Measurements from ENCODE around the gene ZNF23. TPM values are rescaled to one million over a fixed set of nuclear protein-coding genes. Genes with fewer than 3 reads are reported as not detected.

ZNF23 gene
- total and polyA plus RNA-seq, 8 donors = 1.2 to 52.6 (median 5.5) TPM

- DNase-seq = no peak
- Histone ChIP-seq H3K27me3 (no peaks in the 10 kb centered on the region), H3K27ac (no peak overlapping the region), H3K4me3 (no peak overlapping the region), H3K9me3 (no peaks in the 10 kb centered on the region), H3K36me3 (no peaks in the 10 kb centered on the region), H3K4me1 (no peaks in the 10 kb centered on the region)
- WGBS, 5 donors = 62 to 86% (median 73%) methylated on average over 3 of the region's 3 CpGs
- TF ChIP-seq EP300 (IDR thresholded peaks at IDR 0.05) (no peak), POLR2AphosphoS5 (IDR thresholded peaks at IDR 0.05) (no peak), CTCF (IDR thresholded peaks at IDR 0.05) (no peak), POLR2A (IDR thresholded peaks at IDR 0.05) (no peak)
- intact Hi-C loops (cut with DNase I; ENCODE audit: low total_unique reads) = loop anchor here (5.0 kb wide), 1 partner anchor 36 kb away; no protein-coding TSS in a partner anchor
Measured at GRCh38 chr16:71493213-71493612, 31.2 kb upstream of the ZNF23 start.

- Histone ChIP-seq H3K27ac (no peak overlapping the region), H3K4me1 (no peaks in the 10 kb centered on the region), H3K36me3 (no peaks in the 10 kb centered on the region), H3K9me3 (no peaks in the 10 kb centered on the region), H3K27me3 (no peaks in the 10 kb centered on the region), H3K4me3 (no peak overlapping the region)
- intact Hi-C loops (cut with DNase I; ENCODE audit: low total_unique reads) = loop anchor here (5.0 kb wide), 1 partner anchor 35 kb away; no protein-coding TSS in a partner anchor
- TF ChIP-seq POLR2A (IDR thresholded peaks at IDR 0.05) = no peak
- TF ChIP-seq EP300 (IDR thresholded peaks at IDR 0.05) = no peak
- DNase-seq = no peak
- WGBS, 5 donors = 53 to 69% (median 56%) methylated on average over 2 of the region's 2 CpGs
Measured at GRCh38 chr16:71492786-71493185, 30.7 kb upstream of the ZNF23 start.

GRCh38 chr16:71491054-71491453 is 29.0 kb upstream of the ZNF23 start:
- Histone ChIP-seq H3K9me3 (no peaks in the 10 kb centered on the region), H3K27ac (no peak overlapping the region), H3K36me3 (no peaks in the 10 kb centered on the region), H3K4me3 (no peak overlapping the region), H3K27me3 (no peaks in the 10 kb centered on the region), H3K4me1 (no peaks in the 10 kb centered on the region)
- TF ChIP-seq POLR2AphosphoS5 (IDR thresholded peaks at IDR 0.05) = no peak
- intact Hi-C loops (cut with DNase I; ENCODE audit: low total_unique reads) = loop anchor here (5.0 kb wide), 1 partner anchor 34 kb away; no protein-coding TSS in a partner anchor
- no peak for DNase-seq
- WGBS, 5 donors = 57 to 73% (median 61%) methylated on average over 3 of the region's 3 CpGs

GRCh38 chr16:71490361-71490760 is 28.3 kb upstream of the ZNF23 start:
- no peak overlapping the region for H3K27ac ChIP-seq
- intact Hi-C loops (cut with DNase I; ENCODE audit: low total_unique reads) = loop anchor here (5.0 kb wide), 1 partner anchor 33 kb away; no protein-coding TSS in a partner anchor
- no peaks in the 10 kb centered on the region for H3K4me1 ChIP-seq
- no peaks in the 10 kb centered on the region for H3K36me3 ChIP-seq
- TF ChIP-seq POLR2A (IDR thresholded peaks at IDR 0.05) = no peak
- TF ChIP-seq POLR2AphosphoS5 (IDR thresholded peaks at IDR 0.05) = no peak
- TF ChIP-seq EP300 (IDR thresholded peaks at IDR 0.05) = no peak
- TF ChIP-seq CTCF (IDR thresholded peaks at IDR 0.05) = no peak
- DNase-seq = no peak
- no peaks in the 10 kb centered on the region for H3K9me3 ChIP-seq
- H3K4me3 ChIP-seq = no peak overlapping the region
- no peaks in the 10 kb centered on the region for H3K27me3 ChIP-seq

- Histone ChIP-seq H3K9me3 (no peaks in the 10 kb centered on the region), H3K27ac (no peak within 1 kb of the TSS), H3K27me3 (no peaks in the 10 kb centered on the region), H3K36me3 (no peaks in the 10 kb centered on the region), H3K4me1 (peaks cover 0 to 5% (median 5%) of the 10 kb centered on the region in 4 donors), H3K4me3 (no peak within 1 kb of the TSS)
- 86 to 91% (median 90%) methylated on average over 21 to 22 of the region's 22 CpGs for WGBS, 5 donors
- intact Hi-C loops (cut with DNase I; ENCODE audit: low total_unique reads) = no loop called here
- DNase-seq = no peak
- TF ChIP-seq CTCF (IDR thresholded peaks at IDR 0.05) (no peak), POLR2A (IDR thresholded peaks at IDR 0.05) (no peak), POLR2AphosphoS5 (IDR thresholded peaks at IDR 0.05) (no peak), EP300 (IDR thresholded peaks at IDR 0.05) (no peak)
Measured at GRCh38 chr16:71489122-71489521, 27.1 kb upstream of the ZNF23 start, which contains the start of gene ZNF19. ZNF19 (minus strand) TSS chr16:71489324; CDS start chr16:71482114, 7,210 bp downstream.

Measured in stomach (tissue), 9 donors.